ENCODE results near the gene PGS1. TPM values are rescaled to one million over a fixed set of nuclear protein-coding genes. Genes with fewer than 3 reads are reported as not detected.

Gene PGS1
- total RNA-seq, 1 donor from 2014 or later = 22.7 TPM

GRCh38 chr17:78435330-78436005 is 57.0 kb downstream of the PGS1 start:
- peaks cover 3% of the 10 kb centered on the region for H3K27me3 Mint-ChIP-seq (ENCODE audit: low read depth)
- H3K9me3 Mint-ChIP-seq (ENCODE audit: low read depth) = no peaks in the 10 kb centered on the region
- H3K4me1 Mint-ChIP-seq (ENCODE audit: low read depth) = peaks cover 2% of the 10 kb centered on the region
- DNase-seq (ENCODE audit: low spot score) = no peak
- no peak for TF ChIP-seq CTCF (IDR thresholded peaks at IDR 0.05)
- no peak overlapping the region for H3K4me3 Mint-ChIP-seq (ENCODE audit: unreplicated experiment)
- no peak overlapping the region for H3K27ac Mint-ChIP-seq (ENCODE audit: unreplicated experiment)
- no peaks in the 10 kb centered on the region for H3K36me3 Mint-ChIP-seq (ENCODE audit: low read depth)

DNA sequence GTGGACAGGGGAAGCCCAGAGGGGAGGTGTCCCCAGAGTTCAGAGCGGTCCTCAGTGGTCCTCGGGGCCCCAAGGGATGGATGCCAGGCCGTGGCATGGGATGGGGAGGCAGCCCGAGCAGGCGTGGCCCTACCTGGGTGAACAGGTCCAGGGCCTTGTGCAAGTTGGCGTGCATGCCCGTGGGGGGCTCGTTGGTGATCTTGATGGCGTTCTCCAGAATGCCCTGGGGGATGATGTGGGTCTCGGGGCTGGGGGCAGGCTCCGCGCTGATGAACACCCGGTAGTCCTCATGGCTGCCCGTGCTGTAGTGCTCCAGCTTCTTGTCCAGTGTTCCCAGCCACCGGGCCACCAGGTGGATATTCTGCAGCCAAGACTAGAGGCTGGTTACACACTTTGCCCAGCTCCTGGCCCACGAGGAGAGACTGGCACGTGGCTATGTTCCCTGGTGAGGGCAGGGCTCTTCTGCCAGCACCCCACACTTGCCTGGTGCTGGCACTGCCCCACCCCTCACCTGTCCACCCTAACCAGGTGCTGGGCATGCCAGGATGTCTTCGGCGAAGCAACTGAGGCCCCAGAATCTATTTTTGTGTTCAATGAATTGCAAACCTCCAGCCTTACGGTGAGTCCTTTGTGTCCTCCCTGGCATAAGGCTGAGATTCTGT is 59.2 kb downstream of the PGS1 start:
- no peaks in the 10 kb centered on the region for H3K36me3 Mint-ChIP-seq (ENCODE audit: low read depth)
- no peak for TF ChIP-seq CTCF (IDR thresholded peaks at IDR 0.05)
- no peak overlapping the region for H3K27ac Mint-ChIP-seq (ENCODE audit: unreplicated experiment)
- H3K27me3 Mint-ChIP-seq (ENCODE audit: low read depth) = peaks cover 3% of the 10 kb centered on the region
- no peaks in the 10 kb centered on the region for H3K9me3 Mint-ChIP-seq (ENCODE audit: low read depth)
- no peak overlapping the region for H3K4me3 Mint-ChIP-seq (ENCODE audit: unreplicated experiment)
- peaks cover 2% of the 10 kb centered on the region for H3K4me1 Mint-ChIP-seq (ENCODE audit: low read depth)
- no peak for DNase-seq (ENCODE audit: low spot score)

- Mint-ChIP-seq H3K9me3 (ENCODE audit: low read depth) (no peaks in the 10 kb centered on the region), H3K27ac (ENCODE audit: unreplicated experiment) (no peak overlapping the region), H3K36me3 (ENCODE audit: low read depth) (no peaks in the 10 kb centered on the region), H3K4me3 (ENCODE audit: unreplicated experiment) (no peak overlapping the region), H3K27me3 (ENCODE audit: low read depth) (peaks cover 3% of the 10 kb centered on the region), H3K4me1 (ENCODE audit: low read depth) (peaks cover 2% of the 10 kb centered on the region)
- no peak for TF ChIP-seq CTCF (IDR thresholded peaks at IDR 0.05)
- DNase-seq (ENCODE audit: low spot score) = no peak
These were observed 59.8 kb downstream of the PGS1 start for GRCh38 chr17:78438271-78438691.

DNA sequence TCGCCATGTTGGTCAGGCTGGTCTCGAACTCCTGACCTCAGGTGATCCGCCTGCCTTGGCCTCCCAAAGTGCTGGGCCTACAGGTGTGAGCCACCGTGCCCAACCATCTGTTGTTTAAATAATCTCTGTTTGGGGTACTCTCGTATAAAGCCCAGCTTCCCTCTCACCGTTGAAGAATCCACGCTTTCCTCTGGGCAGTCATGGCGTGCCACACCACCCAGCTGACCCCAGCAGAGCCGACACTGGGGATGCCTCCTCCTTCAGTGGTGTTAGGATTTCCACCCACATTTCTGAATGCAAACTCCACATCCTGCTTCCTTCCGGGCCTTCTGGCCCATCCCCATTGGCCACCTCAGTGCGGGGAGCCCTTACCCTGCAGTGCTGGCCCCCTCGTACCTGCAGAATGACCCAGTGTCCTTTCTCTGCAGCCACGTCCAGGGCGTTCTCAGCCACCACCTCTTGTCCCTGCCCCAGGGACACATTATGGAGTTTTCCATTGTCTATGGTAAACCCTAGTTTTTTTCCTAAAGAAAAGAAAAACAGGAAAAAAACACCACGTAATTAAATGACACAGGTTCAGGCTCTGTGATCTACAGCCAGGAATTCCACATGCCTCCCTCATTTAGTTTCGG is 60.4 kb downstream of the PGS1 start:
- no peaks in the 10 kb centered on the region for H3K9me3 Mint-ChIP-seq (ENCODE audit: low read depth)
- no peak overlapping the region for H3K27ac Mint-ChIP-seq (ENCODE audit: unreplicated experiment)
- no peaks in the 10 kb centered on the region for H3K36me3 Mint-ChIP-seq (ENCODE audit: low read depth)
- peaks cover 2% of the 10 kb centered on the region for H3K4me1 Mint-ChIP-seq (ENCODE audit: low read depth)
- no peak for DNase-seq (ENCODE audit: low spot score)
- TF ChIP-seq CTCF (IDR thresholded peaks at IDR 0.05) = no peak
- H3K4me3 Mint-ChIP-seq (ENCODE audit: unreplicated experiment) = no peak overlapping the region
- peaks cover 3% of the 10 kb centered on the region for H3K27me3 Mint-ChIP-seq (ENCODE audit: low read depth)

- H3K4me3 Mint-ChIP-seq (ENCODE audit: unreplicated experiment) = no peak overlapping the region
- no peaks in the 10 kb centered on the region for H3K36me3 Mint-ChIP-seq (ENCODE audit: low read depth)
- H3K4me1 Mint-ChIP-seq (ENCODE audit: low read depth) = no peaks in the 10 kb centered on the region
- no peaks in the 10 kb centered on the region for H3K9me3 Mint-ChIP-seq (ENCODE audit: low read depth)
- DNase-seq (ENCODE audit: low spot score) = no peak
- H3K27ac Mint-ChIP-seq (ENCODE audit: unreplicated experiment) = no peak overlapping the region
- TF ChIP-seq CTCF (IDR thresholded peaks at IDR 0.05) = no peak
- H3K27me3 Mint-ChIP-seq (ENCODE audit: low read depth) = no peaks in the 10 kb centered on the region
These were observed 63.0 kb downstream of the PGS1 start for GRCh38 chr17:78441271-78441971.

All from chondrocyte (in vitro differentiated cells).